ENCODE data around the gene PTPRF.
A peak's percentile ranks its signal among the peaks of the same experiment; 100 is the strongest.
"Not testable (repeated sequence)": the region's sequence is repeated elsewhere in the genome, so short reads cannot be mapped to it uniquely, and the experiment has no call there.

PTPRF gene

GRCh38 chr1:43639976-43640794 lies 109.5 kb downstream of the PTPRF start:
- no peak for DNase-seq

GRCh38 chr1:43644558-43644957 lies 113.9 kb downstream of the PTPRF start:
- no peak for DNase-seq

GRCh38 chr1:43645461-43645860 lies 114.8 kb downstream of the PTPRF start:
- DNase-seq = no peak

- DNase-seq = not testable (repeated sequence)
Observed at GRCh38 chr1:43647331-43647730, 116.6 kb downstream of the PTPRF start.

- DNase-seq = no peak
Observed at GRCh38 chr1:43648221-43648847, 117.7 kb downstream of the PTPRF start.

GRCh38 chr1:43648876-43649477 lies 118.3 kb downstream of the PTPRF start:
- no peak for DNase-seq

- DNase-seq = peak; percentile 96
Observed at GRCh38 chr1:43650310-43651085, 119.8 kb downstream of the PTPRF start.

- DNase-seq = no peak
Observed at GRCh38 chr1:43651188-43651587, 120.5 kb downstream of the PTPRF start.

GRCh38 chr1:43651902-43652301 lies 121.2 kb downstream of the PTPRF start:
- DNase-seq = no peak

- no peak for DNase-seq
Observed at GRCh38 chr1:43653339-43653738, 122.7 kb downstream of the PTPRF start.

GRCh38 chr1:43653893-43654292 lies 123.2 kb downstream of the PTPRF start:
- DNase-seq = no peak

- DNase-seq = no peak
Observed at GRCh38 chr1:43655953-43656352, 125.3 kb downstream of the PTPRF start.

- no peak for DNase-seq
Observed at GRCh38 chr1:43659212-43660166, 128.8 kb downstream of the PTPRF start.

GRCh38 chr1:43660355-43660754 lies 129.7 kb downstream of the PTPRF start:
- no peak for DNase-seq

GRCh38 chr1:43664369-43664768 lies 133.7 kb downstream of the PTPRF start:
- DNase-seq = no peak

GRCh38 chr1:43666608-43667007 lies 135.9 kb downstream of the PTPRF start:
- DNase-seq = no peak

GRCh38 chr1:43668956-43669355 lies 138.3 kb downstream of the PTPRF start:
- DNase-seq = no peak

GRCh38 chr1:43669878-43670277 lies 139.2 kb downstream of the PTPRF start:
- no peak for DNase-seq

GRCh38 chr1:43671193-43671592 lies 140.5 kb downstream of the PTPRF start:
- DNase-seq = no peak

GRCh38 chr1:43671626-43672330 lies 141.1 kb downstream of the PTPRF start:
- no peak for DNase-seq

- no peak for DNase-seq
Observed at GRCh38 chr1:43673261-43673660, 142.6 kb downstream of the PTPRF start.
